HG03280 (cell line): ENCODE data around the gene MIB1.
A peak's percentile ranks its signal among the peaks of the same experiment; 100 is the strongest.
"Not testable (repeated sequence)": the region's sequence is repeated elsewhere in the genome, so short reads cannot be mapped to it uniquely, and the experiment has no call there.

Source experiments
- ATAC-seq: cut with Tn5 transposase; IDR thresholded peaks from one replicate; pipeline ENCODE4 v1.9.1; 2021; ENCODE audit warnings: mild to moderate bottlenecking, moderate library complexity; ENCODE audit not compliant: unreplicated experiment

Gene MIB1

DNA sequence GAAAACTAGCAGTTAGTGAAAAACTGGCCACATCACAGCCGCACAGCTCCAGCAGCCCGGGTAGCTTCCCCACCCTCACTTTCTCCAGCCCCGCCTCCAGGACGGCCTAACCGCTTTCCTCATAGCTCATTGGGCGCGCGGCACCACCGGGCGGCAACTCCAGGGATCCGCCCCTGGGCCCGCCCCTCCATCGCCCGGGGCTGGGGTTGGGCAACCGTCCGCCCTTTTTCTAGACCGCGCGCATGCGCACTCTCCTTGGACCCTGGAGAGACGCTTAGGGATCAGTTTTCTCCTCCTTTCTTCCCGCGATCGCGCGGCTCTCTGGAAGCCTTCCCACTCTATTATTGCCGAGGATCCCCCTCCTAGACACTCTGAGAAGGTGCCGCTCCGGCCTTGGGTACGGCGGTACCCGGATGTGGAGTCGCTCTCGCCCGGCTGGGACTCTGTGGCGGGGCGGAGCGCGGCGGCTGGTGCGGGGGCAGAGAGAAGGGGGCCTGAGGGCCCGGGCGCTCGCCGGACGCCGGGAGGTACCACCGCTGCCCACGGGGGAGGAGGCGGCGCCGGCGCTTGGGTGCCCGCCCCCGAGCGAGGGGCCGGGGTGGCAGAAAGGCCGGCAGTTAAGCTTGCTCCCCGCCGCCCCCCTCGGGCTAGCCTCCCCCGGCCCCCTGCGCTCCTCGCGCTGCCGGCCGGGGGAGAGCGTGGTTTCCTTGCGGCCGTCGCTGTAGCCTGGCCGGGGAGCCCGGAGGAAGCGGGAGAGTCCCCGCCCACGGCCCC is at the start of gene MIB1:
Gene MIB1 (plus strand): TSS at position 255 of the 774 bp plus-strand sequence. CDS start 792 bp downstream, outside the sequence.
- ATAC-seq: peak; percentile 98

DNA sequence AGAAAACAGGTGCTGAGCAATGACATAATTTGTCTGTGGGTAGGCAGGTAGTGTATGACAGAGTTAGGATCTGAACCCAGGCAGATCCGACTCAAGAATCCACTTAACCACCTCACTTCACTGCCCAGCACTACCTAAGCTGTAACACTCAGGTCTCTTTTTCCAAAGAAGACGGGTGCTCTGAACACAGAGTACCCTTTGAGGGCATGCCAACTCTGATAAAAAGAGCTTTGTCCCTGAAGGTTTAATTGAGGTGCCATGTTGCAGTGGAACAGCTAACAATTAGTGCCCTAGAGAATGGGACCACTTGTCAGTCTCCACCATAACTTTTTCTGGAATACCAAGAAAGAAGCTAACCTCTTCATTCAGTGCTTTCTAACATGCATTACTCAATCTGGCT is 47.3 kb upstream of the MIB1 start:
- no peak for ATAC-seq

DNA sequence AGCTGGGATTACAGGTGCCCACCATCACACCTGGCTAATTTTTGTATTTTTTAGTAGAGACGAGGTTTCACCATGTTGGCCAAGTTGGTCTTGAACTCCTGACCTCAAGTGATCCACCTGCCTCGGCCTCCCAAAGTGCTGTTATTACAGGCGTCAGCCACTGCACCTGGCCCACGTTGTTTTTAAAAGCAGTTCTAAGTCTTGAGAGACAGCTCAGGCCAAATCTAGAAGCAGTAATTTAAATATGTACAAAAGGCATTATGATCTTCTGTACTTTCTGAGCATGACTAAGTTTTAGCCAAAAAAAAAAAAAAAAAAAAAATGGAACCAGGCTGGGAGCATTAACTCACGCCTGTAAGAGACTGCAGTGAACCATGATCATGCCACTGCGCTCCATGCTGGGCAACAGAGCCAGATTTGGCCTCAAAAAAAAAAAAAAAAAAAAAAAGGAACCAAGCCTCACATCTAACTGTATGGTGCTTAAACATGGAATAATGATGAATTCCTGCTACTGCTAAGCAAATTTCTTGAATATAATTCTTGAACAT is 40.0 kb upstream of the MIB1 start:
- no peak for ATAC-seq

DNA sequence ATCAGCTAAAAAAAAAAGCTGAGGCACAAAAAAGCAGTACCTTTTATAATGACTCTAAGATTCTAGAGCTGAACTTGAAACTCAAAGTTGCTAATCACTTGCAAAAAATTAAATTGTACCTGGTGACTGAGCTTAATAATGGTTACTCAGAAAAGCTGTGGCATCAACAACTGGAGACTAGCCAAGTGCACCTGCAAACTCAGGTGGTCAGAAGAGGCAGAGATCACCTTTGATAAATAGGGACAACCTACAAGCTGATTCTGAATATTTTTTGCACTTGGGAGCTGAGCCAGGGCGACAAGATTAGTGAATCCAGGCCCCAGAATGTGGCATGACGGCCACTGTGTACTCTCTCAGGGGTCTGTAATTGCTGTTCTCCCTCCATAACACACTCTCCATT is 39.0 kb upstream of the MIB1 start:
- ATAC-seq: no peak

DNA sequence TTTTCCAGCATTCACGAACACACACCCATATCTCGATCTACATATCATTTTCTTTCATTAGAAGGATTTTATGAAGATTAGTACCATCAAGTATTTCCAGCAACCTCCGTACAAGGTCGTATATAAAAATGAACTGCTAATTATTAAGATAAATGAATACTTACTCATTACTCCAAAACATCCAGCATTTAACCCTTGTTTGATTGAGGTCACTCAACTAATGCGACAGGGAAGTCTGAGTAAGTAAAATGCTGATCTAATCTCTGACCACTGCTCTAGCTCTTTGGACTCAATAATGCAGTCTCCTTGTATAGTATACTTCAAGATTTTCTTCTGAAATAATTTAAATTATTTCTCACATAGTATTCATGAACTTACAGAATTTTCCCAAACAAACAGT is 38.0 kb upstream of the MIB1 start:
- no peak for ATAC-seq

DNA sequence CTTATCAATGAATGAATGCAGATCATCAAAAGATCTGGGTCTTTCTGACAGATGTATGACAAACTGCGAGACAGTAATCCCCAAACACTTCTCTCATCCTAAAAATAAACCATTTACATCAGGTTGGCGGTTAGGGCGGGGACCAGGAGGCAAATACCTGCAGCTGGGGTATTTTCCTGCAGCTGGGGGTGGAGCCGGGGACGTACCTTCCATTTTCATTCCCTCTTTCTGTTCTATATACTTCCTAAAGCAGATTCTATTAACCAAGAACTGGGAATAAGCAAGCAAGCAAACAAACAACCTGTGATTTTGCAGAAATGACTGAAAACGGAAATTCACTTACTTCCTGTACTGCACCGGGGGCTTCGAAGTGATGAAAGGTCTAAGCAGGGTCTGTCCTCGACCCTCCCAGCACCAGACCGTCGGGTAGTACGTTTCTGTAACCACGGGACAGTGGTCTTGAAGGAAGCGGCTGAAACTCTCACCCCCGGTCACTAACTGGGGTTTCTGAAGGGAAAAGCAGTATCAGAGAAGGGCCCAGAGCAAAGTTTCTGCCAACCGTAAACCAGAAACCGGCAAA is 37.3 kb upstream of the MIB1 start:
- no peak for ATAC-seq

DNA sequence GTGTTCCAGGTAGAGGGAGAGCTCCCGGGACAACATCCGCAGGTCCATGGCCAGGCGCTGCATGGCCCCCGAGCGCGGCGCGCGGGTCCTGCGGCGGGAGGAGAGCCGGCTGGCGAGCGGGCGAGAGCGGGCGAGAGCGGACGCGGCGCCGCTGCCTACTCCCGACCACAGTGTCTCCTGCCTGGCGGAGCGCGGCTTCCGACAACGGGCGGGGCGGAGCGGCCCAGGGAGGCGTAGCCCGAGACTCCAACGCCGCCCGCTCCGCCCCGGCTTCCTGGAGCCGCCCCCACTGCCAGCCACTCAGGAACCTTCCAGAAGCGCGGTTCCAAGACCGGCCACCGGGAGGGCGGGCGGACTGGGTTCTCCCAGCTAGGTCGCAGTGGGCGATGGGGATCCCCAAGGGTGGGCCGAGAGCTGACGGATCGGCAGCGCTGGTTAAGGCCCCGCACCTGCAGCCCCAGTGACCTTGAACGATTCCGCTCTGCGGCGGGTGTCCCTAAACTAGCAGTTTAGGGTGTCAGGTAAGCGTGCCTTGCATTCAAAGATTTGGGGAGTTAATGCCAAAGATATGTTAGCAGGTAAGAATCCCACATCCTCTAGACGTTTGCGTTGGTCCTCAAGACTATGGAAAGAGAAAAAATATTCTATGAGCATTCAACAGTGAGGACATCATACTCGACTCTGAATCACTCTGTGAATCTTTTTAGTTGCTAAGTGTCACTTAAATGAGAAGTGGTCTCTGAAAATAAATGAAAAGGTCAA is 35.8 kb upstream of the MIB1 start, which contains the start of gene ABHD3:
Gene ABHD3 (minus strand): TSS at position 172 of the 762 bp plus-strand sequence. CDS start 109 bp downstream, at position 63.
- ATAC-seq: peak; percentile 95

DNA sequence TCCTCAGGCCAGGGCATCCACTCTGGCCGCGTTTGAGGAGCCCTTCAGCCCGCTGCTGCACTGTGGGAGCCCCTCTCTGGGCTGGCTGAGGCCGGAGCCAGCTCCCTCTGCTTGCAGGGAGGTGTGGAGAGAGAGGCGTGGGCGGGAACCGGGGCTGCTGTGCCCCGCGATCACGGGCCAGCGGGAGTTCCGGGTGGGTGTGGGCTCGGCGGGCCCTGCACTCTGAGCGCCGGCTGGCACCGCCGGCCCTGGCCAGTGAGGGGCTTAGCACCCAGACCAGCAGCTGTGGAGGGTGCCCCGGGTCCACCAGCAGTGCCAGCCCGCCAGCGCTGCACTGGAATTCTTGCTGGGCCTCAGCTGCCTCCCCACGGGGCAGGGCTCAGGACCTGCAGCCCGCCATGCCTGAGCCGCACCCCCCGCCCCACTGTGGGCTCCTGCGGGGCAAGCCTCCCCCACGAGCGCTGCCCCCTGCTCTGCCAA is 34.2 kb upstream of the MIB1 start:
- ATAC-seq: no peak

DNA sequence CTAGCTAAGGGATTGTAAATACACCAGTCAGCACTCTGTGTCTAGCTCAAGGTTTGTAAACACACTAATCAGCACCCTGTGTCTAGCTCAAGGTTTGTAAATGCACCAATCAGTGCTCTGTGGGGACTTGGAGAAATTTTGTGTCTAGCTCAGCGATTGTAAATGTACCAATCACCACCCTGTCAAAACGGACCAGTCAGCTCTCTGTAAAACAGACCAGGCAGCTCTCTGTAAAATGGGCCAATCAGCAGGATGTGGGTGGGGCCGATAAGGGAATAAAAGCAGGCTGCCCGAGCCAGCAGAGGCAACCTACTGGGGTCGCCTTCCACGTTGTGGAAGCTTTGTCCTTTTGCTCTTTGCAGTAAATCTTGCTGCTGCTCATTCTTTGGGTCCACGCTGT is 33.5 kb upstream of the MIB1 start:
- not testable (repeated sequence) for ATAC-seq

DNA sequence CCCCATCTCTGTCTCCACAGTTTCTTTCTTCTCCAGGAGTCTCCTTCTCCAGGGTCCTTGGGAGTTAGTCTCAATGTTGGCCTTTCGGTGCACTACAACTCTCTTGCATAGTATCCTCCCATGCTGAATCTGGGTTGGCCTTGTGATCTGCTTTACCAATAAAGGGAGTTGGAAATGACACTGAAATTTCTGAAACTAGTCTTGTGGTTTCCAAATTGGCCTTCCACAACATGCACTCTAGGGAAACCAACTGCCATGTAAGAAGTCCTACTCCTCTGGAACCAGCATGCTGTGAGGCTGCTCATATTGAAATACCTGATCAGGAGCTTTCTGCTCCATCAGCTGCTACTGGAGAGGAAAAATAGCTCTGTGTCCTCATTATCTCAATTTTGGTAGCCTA is 26.1 kb upstream of the MIB1 start:
- ATAC-seq: no peak

DNA sequence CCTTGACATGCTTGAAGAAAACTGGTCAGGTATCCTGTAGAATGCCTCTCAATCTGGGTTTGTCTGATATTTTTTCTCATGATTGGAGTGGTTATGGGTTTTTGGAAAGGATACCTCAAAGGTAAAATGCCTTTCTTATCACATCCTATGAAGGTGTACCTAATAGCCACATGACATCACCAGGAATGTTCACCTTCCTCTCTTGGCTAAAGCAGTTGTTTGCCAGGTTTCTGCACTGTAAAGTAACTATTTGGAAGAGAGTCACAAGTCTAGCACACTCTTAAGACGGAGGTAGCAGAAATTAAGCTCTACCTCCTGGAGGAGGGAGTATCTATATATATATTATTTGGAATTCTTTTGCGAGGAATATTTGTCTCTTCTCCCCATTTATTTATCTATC is 17.9 kb upstream of the MIB1 start:
- ATAC-seq: no peak

DNA sequence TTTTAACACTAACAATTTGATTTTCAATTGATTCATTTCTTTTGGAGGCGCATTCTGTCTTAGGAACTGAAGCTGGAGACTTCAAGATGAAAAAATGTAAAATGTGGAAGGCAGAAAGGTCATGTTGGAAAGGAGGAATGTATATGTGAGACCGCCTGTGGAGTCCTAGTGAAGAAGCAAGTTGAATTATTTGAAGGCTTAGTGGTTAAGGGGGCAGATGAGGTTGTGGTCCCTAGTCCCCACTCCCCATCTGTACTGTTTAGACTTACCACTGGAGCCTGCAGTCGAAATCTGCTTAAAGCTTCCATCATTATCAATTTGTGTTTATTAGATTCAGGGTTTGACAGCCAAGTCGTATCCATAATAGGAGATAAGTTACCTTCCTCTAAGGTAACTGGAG is 15.4 kb upstream of the MIB1 start:
- no peak for ATAC-seq

DNA sequence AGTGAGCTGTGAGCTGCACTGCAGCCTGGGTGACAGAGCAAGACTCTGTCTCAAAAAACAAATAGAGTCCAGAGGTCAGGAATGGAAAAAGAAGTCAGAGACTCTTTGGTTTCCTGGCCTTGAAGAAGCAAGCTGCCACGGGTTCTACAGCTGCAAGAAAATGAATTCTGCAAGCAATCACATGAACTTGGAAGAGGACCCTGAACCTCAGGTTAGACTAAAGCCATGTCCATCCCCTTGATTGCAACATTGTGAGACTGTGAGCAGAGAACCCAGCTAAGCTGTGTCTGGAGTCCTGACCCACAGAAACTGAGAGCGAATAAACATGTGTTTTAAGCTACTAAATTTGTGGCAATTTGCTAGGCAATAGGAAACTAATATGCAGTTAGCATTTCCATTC is 12.9 kb upstream of the MIB1 start:
- ATAC-seq: no peak

DNA sequence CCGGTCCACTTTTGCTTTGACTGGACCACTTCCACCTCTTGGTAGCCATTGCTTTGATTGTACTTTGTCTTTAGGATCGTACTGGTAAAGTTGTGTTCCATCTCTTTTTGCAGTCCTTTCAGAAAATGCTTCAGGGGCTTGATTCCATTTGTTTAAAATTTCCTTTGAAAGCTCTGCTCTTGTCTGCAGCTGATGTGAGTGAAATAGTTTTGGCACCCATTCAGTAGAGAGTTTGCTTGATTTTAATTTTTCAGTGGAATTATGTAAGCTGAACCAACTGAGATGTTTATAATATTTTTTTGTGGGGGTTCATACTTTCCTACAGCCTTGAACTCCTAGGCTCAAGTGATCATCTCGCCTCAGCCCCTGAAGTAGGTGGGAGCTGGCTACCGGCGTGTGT is 7.6 kb upstream of the MIB1 start:
- no peak for ATAC-seq

DNA sequence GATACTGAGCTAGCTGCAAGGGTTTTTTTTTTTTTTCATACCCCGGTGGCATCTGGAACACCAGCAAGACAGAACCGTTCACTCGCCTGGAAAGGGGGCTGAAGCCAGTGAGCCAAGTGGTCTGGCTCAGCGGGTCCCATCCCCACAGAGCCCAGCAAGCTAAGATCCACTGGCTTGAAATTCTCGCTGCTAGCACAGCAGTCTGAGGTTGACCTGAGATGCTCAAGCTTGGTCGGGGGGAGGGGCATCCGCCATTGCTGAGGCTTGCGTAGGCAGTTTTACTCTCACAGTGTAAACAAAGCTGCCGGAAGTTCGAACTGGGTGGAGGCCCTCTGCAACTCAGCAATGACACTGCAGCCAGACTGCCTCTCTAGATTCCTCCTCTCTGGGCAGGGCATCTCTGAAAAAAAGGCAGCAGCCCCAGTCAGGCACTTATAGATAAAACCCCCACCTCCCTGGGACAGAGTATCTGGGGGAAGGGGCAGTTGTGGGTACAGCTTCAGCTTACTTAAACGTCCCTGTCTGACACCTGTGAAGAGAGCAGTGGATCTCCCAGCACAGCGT is 5.1 kb upstream of the MIB1 start:
- no peak for ATAC-seq

DNA sequence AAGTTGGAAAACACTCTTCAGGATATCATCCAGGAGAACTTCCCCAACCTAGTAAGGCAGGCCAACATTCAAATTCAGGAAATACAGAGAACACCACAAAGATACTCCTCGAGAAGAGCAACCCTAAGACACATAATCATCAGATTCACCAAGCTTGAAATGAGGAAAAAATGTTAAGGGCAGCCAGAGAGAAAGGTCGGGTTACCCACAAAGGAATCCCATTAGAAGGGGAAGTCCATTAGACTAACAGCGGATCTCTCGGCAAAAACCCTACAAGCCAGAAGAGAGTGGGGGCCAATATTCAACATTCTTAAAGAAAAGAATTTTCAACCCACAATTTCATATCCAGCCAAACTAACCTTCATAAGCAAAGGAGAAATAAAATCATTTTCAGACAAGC is 3.7 kb upstream of the MIB1 start:
- ATAC-seq: not testable (repeated sequence)

DNA sequence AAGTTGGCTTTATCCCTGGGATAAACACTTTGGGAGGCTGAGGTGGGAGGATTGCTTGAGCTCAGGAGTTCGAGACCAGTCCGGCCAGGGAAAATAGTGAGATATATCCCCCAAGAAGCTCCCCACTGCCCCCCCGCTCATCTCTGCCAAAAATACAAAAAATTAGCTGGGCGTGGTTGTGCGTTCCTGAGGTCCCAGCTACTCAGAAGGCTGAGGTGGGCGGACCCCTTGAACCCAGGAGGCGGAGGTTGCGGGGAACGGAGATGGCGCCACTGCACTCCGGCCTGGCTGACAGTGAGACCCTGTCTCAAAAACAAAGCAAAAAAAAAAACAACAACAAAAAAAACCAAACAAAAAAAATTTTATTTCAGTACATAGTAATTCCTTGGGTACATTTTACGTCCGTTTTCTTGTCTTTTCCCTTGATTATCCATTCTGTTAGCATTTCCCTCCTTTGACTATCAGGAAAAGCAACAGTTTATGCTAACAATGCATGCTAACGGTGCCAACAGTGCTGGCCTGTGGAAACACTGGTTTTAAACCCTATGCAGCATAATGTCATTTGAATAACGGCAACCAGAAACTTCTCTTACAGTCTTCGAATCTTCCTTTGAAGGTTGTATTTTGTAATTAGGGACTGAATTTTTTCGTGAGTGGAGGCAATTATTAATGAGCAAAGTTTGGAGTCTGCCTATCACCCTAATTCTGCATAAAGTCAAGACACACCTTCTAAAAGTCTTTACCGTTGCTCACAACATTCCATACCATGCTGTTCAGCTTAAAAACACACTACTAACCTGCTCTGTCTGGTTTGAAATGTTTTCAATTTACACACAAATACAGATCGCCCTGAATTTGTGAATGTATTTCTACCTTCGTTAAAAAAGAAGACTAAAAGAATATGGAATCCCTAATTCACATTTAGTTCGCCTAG is 721 bp upstream of the MIB1 start:
- ATAC-seq: peak; percentile 1

DNA sequence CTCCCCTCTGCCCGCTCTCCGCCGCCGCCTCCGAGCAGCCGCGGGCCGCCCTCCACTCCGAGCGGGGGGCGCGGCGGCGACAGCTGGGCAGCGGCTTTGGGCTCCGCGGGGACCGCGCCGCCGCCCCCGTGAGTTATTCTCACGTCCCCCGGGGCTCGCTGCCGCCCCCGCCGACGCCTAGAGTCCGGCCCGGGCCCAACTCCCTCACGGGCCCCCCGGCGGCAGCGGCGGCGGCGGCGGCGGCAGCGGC is 645 bp downstream of the MIB1 start:
- no peak for ATAC-seq

DNA sequence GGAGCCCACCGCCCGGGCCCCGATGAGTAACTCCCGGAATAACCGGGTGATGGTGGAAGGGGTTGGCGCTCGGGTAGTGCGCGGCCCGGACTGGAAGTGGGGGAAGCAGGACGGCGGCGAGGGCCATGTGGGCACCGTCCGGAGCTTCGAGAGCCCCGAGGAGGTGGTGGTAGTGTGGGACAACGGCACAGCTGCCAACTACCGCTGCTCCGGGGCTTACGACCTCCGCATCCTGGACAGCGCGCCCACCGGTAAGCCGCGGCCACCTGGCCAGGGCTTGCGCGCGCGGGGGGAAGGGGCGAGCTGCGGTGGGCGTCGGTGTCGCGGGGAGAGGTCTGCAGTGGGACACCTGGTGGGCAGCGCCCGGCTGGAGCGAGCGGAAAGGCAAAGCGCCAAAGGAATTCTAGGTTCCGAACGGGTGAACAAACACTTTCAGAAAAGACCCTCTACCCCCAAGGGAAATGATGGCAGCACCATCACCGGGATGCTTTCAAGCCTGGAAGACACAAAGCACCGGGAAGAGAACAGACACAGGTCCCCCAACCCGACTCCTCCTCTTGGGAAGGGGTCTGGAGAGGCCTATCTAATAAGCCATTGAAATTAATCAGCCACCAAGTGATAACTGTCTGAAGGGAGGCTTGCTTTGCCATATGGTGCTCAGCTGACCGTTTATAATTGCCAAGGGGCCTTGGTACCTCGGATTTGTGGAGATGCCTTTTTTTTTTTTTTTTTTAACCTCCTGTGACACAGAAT is 1.1 kb downstream of the MIB1 start:
- ATAC-seq: peak; percentile 19

DNA sequence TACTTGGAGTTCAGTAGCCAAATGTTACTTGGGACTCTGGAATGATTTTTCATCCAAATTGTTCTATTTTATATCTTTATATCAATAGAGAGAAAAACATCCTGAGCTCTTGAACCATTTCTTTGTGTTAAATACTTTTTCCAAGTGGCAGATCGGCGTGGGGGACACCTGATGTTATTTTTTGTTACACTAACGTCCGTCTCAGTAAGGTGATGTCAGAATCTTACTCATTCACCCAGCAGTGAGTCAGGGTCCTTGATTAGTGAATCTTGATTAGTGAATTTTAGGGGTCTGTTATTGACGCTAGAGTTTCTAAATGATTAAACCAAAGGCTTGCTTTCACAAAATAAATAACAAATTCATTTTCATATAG is 1.7 kb downstream of the MIB1 start:
- no peak for ATAC-seq
